GM23248 (cell line): ENCODE measurements around the gene RASA3.

Experiments used
- EZH2 ChIP-seq: fragments of 200-600 bp; sonication (generic); IDR thresholded peaks from 2 replicates; pipeline ENCODE4 v1.6.1; 2018; ENCODE audit warnings: antibody characterized with exemption, mild to moderate bottlenecking; ENCODE audit not compliant: insufficient read depth, poor library complexity, severe bottlenecking
- EZH2phosphoT487 ChIP-seq: fragments of 200-600 bp; sonication (generic); IDR thresholded peaks from 2 replicates; pipeline ENCODE4 v1.6.1; 2018; ENCODE audit warnings: antibody characterized with exemption, moderate library complexity, mild to moderate bottlenecking, low read depth; ENCODE audit not compliant: insufficient read depth

- no peak for TF ChIP-seq EZH2phosphoT487
- no peak for TF ChIP-seq EZH2
Observed at GRCh38 chr13:114046431-114046975, 85.9 kb downstream of the RASA3 start.
